GM19239 (cell line): ENCODE measurements around the gene CLK3.

ENCODE experiments used
- DNase-seq: peaks from one replicate; pipeline ENCODE4 v3.0.0; 2011; ENCODE audit warnings: low spot score; ENCODE audit not compliant: insufficient read length
- FAIRE-seq: peaks from 2 replicates; lab custom pipeline; 2011; peaks lifted over from hg19 to GRCh38; lab: Jason Lieb, UNC

CLK3 gene

GRCh38 chr15:74667975-74668374 is 52.3 kb downstream of the CLK3 start:
- DNase-seq, result no peak
- FAIRE-seq, result no peak

- FAIRE-seq, result no peak
- no peak for DNase-seq
These were observed 54.0 kb downstream of the CLK3 start for GRCh38 chr15:74669627-74670026.

DNA sequence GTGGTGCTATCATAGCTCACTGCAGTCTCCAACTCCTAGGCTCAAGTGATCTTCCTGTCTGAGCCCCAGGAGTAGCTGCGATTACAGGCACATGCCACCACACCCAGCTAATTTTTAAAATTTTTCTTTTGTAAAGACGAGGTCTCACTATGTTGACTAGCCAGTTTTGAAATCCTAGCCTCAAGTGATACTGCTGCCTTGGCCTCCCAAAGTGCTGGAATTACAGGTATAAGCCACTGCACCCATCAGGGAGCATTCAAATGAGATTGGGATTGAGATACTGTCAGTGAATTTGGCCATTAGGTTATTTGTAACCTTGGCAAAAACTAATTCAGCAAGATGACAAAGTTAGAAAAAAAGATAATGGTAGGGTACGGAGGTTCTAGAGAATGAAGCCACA is 58.5 kb downstream of the CLK3 start:
- DNase-seq, result no peak
- no peak for FAIRE-seq

- no peak for FAIRE-seq
- no peak for DNase-seq
These were observed 61.2 kb downstream of the CLK3 start for GRCh38 chr15:74676801-74677200.
